Transverse colon (tissue), 4 donors: Measurements from ENCODE around the gene GLIPR2. TPM values are rescaled to one million over a fixed set of nuclear protein-coding genes. Genes with fewer than 3 reads are reported as not detected.

Experiments used
- DNase-seq: peaks from one replicate; pipeline ENCODE4 v3.0.0-alpha.2; 2019
- H3K27ac ChIP-seq, 4 donors: fragments of 200-600 bp; sonication (generic); 2 replicates each; pipeline ENCODE4 v1.5.1; 2016 to 2018; ENCODE audit warnings: inconsistent platforms in 4 of 4
- H3K27me3 ChIP-seq: fragments of 200-600 bp; sonication (generic); 2 replicates; pipeline ENCODE4 v1.5.1; 2017; ENCODE audit warnings: inconsistent platforms
- H3K36me3 ChIP-seq, 4 donors: fragments of 200-600 bp; sonication (generic); 2 replicates each; pipeline ENCODE4 v1.5.1; 2017 to 2019; ENCODE audit warnings: inconsistent platforms in 4 of 4
- H3K4me1 ChIP-seq, 4 donors: fragments of 200-600 bp; sonication (generic); 2 replicates each; pipeline ENCODE4 v1.5.1; 2017 to 2020; ENCODE audit warnings: inconsistent platforms in 4 of 4
- H3K4me3 ChIP-seq, 4 donors: fragments of 200-600 bp; sonication (generic); 1 replicate in 1 of 4; 2 replicates in 3 of 4; pipeline versions ENCODE4 v1.5.1 to v1.6.1; 2017 to 2019; ENCODE audit warnings: inconsistent platforms in 4 of 4
- H3K9me3 ChIP-seq, 2 donors: fragments of 200-600 bp; sonication (generic); 2 replicates each; pipeline ENCODE4 v1.5.1; 2017 to 2019; ENCODE audit warnings: inconsistent platforms in 2 of 2
- CTCF ChIP-seq, 5 experiments: fragments of 200-600 bp in 3 of 5; fragments of 450-650 bp in 2 of 5; sonication (generic) in 3 of 5; IDR thresholded peaks; 1 replicate in 2 of 5; 2 replicates in 3 of 5; pipeline ENCODE4 v1.5.1; 2016 to 2017; ENCODE audit warnings: antibody characterized with exemption in 5 of 5, inconsistent platforms in 3 of 5, mild to moderate bottlenecking in 2 of 5, moderate library complexity in 1 of 5
- EP300 ChIP-seq: sonication (generic); formaldehyde crosslinking; IDR thresholded peaks from one replicate; pipeline ENCODE4 v1.6.1; 2017; ENCODE audit warnings: antibody characterized with exemption, low read depth
- POLR2A ChIP-seq: fragments of 450-650 bp; IDR thresholded peaks from one replicate; pipeline ENCODE4 v1.6.1; 2016; ENCODE audit warnings: antibody characterized with exemption, mild to moderate bottlenecking, moderate library complexity
- POLR2AphosphoS5 ChIP-seq, 3 donors: sonication (generic); formaldehyde crosslinking; IDR thresholded peaks; one replicate each; pipeline ENCODE4 v1.6.1; 2016; ENCODE audit warnings: antibody characterized with exemption in 3 of 3
- WGBS, 2 donors: methylation state at CpG; one replicate each; pipeline ENCODE4 v1.1.5; 2018; ENCODE audit warnings: low coverage in 1 of 2; 5-methylcytosine and 5-hydroxymethylcytosine counted together
- in situ Hi-C, 4 donors: fragments of 200-750 bp; cut with MboI; loops; one replicate each; pipeline versions ENCODE4 v1.15.0 to v1.15.1; 2017; ENCODE audit warnings: low sequenced_read_pairs in 3 of 4, low pct_ligation_motif_present in 1 of 4, low pct_unique_long_range_greater_than_20kb in 1 of 4
- intact Hi-C: fragments of 100-400 bp; cut with DNase I; formaldehyde crosslinking; loops from one replicate; pipeline ENCODE4 v1.15.1; 2023; ENCODE audit warnings: low total_unique reads
- total RNA-seq, 4 donors: library from RNA; depleted of rRNA; stranded (reverse); fragments of >200 nt; gene quantifications; one replicate each; pipeline ENCODE4 v1.1.0, GENCODE V29; 2016

The GLIPR2 gene
- total RNA-seq, 4 donors from 2014 or later, result 9.7 to 40.4 (median 26.7) TPM

- WGBS, 2 donors, result 70 to 75% methylated on average over 2 to 12 of the region's 12 CpGs
- intact Hi-C loops (no loop called here), in situ Hi-C loops (no loop called here)
- Histone ChIP-seq H3K4me3 (no peak overlapping the region), H3K27ac (peak overlapping the region; percentile 3 to 90 (median 30)), H3K4me1 (peaks cover 49 to 85% (median 57%) of the 10 kb centered on the region in 4 donors), H3K36me3 (no peaks in the 10 kb centered on the region), H3K27me3 (no peaks in the 10 kb centered on the region), H3K9me3 (no peaks in the 10 kb centered on the region)
- no peak for DNase-seq
- no peak for TF ChIP-seq POLR2AphosphoS5 (IDR thresholded peaks at IDR 0.05)
- TF ChIP-seq CTCF (IDR thresholded peaks at IDR 0.05), result no peak
- TF ChIP-seq POLR2A, result no peak
- no peak for TF ChIP-seq EP300
These were observed 8.0 kb downstream of the GLIPR2 start for GRCh38 chr9:36144309-36145232.

GRCh38 chr9:36145970-36146369 lies 9.4 kb downstream of the GLIPR2 start:
- intact Hi-C loops (no loop called here), in situ Hi-C loops (no loop called here)
- no peaks in the 10 kb centered on the region for H3K9me3 ChIP-seq
- peaks cover 46 to 85% (median 57%) of the 10 kb centered on the region in 4 donors for H3K4me1 ChIP-seq
- 95 to 97% methylated on average over 3 to 4 of the region's 4 CpGs for WGBS, 2 donors
- TF ChIP-seq POLR2AphosphoS5 (IDR thresholded peaks at IDR 0.05), result no peak
- TF ChIP-seq POLR2A, result no peak
- TF ChIP-seq EP300, result no peak
- TF ChIP-seq CTCF (IDR thresholded peaks at IDR 0.05), result no peak
- no peaks in the 10 kb centered on the region for H3K36me3 ChIP-seq
- H3K4me3 ChIP-seq, result no peak overlapping the region
- no peaks in the 10 kb centered on the region for H3K27me3 ChIP-seq
- H3K27ac ChIP-seq, result peak overlapping the region in 1 of 4 donors; percentile 88
- no peak for DNase-seq

- Histone ChIP-seq H3K4me1 (peaks cover 44 to 85% (median 59%) of the 10 kb centered on the region in 4 donors), H3K36me3 (no peaks in the 10 kb centered on the region), H3K27ac (peak overlapping the region; percentile 81 to 92 (median 88)), H3K4me3 (no peak overlapping the region), H3K9me3 (no peaks in the 10 kb centered on the region), H3K27me3 (no peaks in the 10 kb centered on the region)
- in situ Hi-C loops (no loop called here), intact Hi-C loops (no loop called here)
- DNase-seq, result no peak
- 93% methylated on average over 10 of the region's 10 CpGs; no CpG with 5 or more reads in 1 of the 2 donors for WGBS, 2 donors
- TF ChIP-seq POLR2A, result no peak
- no peak for TF ChIP-seq EP300
- TF ChIP-seq POLR2AphosphoS5 (IDR thresholded peaks at IDR 0.05), result no peak
- no peak for TF ChIP-seq CTCF (IDR thresholded peaks at IDR 0.05)
These were observed 10.1 kb downstream of the GLIPR2 start for GRCh38 chr9:36146651-36147050.

- in situ Hi-C loops, result no loop called here
These were observed 11.1 kb downstream of the GLIPR2 start for GRCh38 chr9:36147441-36148175.

More at GRCh38 chr9:36147441-36148175, 11.1 kb downstream of the GLIPR2 start:
- no peak for DNase-seq
- Histone ChIP-seq H3K27ac (peak overlapping the region; percentile 81 to 92 (median 88)), H3K4me3 (no peak overlapping the region), H3K27me3 (no peaks in the 10 kb centered on the region), H3K9me3 (no peaks in the 10 kb centered on the region), H3K36me3 (no peaks in the 10 kb centered on the region), H3K4me1 (peaks cover 35 to 82% (median 52%) of the 10 kb centered on the region in 4 donors)
- no peak for TF ChIP-seq POLR2A
- TF ChIP-seq EP300, result no peak
- no peak for TF ChIP-seq POLR2AphosphoS5 (IDR thresholded peaks at IDR 0.05)
- no peak for TF ChIP-seq CTCF (IDR thresholded peaks at IDR 0.05)
- WGBS, 2 donors, result 89% methylated on average over 14 of the region's 14 CpGs; no CpG with 5 or more reads in 1 of the 2 donors
- intact Hi-C loops, result no loop called here
